Measurements from ENCODE around the gene APOC3.

Gene APOC3

DNA sequence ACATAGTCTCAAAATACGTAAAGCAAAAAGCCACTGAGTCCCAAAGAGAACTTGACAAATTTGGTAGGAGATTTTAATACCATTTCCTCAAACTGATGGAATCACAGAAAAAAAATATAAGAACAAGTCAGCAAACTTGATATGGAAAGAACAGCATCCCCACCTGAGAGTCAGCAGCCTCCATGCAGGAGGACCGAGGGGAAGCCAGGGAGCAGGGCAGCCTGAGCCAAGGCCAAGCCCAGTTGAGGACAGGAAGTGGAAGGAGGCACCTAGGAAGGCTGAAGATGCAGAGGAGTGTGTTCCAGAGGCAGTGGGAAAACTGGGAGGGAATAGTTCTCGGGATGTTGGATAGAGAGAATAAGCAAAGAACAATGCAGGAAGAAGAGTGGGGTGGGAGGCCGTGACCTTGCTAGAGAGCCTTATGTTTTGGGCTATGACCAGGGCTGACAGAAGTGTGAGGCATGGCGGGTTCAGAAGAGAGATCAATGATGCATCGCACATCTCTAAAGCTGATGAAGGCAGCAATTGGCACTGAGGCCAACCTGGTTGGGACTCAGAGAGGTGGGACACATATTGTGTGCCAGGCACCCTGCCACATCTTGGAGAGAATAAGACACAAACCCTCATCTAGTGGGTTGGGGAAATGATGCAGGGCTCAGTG is 22.0 kb upstream of the APOC3 start:
- no peak for DNase-seq

- DNase-seq, result no peak
These were observed 21.2 kb upstream of the APOC3 start for GRCh38 chr11:116808262-116809175.

DNA sequence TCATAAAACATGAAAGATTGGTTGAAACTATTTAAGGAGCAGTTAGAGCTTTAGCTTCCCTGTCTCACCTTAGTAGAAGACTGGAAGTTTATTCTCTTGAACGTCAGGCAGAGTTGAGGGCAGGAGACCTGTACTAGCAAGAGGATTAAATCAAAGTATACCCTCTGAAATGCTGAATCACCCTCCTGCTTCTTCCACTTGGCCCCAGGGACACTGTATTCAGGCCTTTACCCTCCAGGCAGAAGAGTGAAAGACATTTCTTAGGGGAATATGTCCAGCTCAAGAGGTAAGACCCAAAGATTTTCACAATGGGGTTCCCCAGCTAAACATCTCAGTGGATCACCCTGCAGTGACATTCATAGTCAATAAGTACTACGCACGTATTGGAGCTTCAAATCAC is 18.5 kb upstream of the APOC3 start:
- DNase-seq, result no peak

DNA sequence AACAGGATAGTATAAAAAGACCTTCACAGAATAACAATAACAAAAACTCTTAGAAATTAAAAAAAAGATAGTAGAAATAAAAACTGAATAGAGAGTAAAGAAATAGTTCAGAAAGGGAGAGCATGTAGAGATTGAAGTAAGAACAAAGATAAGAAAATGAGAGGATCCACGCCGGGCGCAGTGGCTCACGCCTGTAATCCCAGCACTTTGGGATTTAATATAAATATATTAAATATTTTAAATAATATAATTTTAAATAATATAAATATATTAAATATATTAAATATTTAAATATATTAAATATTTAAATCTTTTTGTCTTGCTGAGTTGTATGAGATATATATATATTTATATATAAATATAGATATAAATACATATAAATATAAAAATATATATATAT is 17.6 kb upstream of the APOC3 start:
- DNase-seq, result no peak

GRCh38 chr11:116813170-116813569 is 16.5 kb upstream of the APOC3 start:
- DNase-seq, result no peak

DNA sequence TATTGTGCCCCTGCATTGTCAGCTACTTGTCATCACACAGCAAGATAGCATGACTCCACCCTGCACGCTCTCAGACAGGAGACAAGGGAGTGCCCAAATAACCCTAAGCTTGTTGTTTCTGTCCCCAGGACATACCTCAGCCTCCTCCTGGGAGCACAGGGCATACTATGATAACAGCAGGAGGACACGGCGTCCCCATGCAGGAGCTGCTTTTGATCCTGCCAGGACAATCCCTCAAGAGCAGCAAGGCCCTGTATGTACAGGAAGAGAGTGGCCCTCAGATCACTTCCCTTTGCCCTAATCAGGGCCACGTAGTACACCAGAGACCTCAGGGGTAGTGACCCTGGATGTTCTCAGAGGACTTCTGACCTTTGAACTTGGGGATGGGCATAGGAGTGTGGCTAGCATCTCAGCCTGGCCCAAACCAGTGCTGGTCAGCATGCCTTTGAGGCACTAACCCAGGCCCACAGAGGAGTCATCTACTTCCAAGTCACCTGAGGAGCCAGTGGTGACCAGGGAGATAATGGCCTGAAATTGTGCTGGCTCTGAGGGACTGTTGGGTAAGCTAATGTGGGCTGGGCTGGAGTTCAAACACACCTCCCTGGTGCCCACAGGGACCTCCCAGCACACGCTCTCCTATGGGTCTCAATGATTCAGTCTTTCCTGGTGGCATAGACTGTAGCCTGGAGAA is 15.8 kb upstream of the APOC3 start:
- DNase-seq, result no peak

- no peak for DNase-seq
These were observed 15.2 kb upstream of the APOC3 start for GRCh38 chr11:116814502-116814901.

GRCh38 chr11:116819049-116819448 is 10.7 kb upstream of the APOC3 start:
- no peak for DNase-seq

DNA sequence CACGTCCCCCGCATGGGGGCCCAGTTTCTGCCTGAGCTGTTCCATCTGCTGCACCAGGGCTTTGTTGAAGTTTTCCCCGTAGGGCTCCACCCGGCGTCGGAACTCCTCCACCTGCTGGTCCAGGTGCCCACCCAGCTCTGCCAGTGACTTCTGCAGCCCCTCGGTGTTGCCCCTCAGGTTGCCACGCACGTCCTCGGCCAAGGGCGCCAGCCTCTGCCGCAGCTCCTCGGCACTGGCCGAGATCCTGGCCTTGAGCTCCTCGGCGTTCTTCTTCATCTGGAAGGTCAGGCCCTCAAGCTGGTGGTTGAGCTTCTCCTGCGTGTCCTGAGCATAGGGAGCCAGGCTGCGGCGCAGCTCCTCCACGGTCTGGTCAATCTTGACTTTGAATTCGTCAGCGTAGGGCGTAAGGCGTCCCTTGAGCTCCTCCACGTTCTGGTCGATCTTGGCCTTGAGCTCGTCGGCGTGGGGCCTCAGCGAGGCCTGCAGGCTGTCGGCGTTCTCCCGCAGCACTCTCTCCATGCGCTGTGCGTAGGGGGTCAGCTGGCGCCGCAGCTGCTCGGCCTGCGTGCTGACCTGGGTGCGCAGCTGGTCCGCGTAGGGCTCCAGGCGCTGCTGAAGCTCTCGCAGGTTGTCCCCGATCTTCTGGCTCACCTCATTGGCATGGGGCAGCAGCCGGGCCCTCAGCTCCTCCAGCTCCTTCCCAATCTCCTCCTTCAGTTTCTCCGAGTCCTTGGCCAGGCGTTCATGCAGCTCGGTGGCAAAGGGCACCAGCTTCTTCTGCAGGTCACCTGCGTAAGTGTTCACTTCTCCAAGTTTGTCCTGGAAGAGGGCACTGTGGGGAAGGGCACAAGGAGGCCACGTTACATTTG is 8.4 kb upstream of the APOC3 start:
- DNase-seq, result no peak

GRCh38 chr11:116822575-116822974 is 7.1 kb upstream of the APOC3 start:
- DNase-seq, result no peak

DNA sequence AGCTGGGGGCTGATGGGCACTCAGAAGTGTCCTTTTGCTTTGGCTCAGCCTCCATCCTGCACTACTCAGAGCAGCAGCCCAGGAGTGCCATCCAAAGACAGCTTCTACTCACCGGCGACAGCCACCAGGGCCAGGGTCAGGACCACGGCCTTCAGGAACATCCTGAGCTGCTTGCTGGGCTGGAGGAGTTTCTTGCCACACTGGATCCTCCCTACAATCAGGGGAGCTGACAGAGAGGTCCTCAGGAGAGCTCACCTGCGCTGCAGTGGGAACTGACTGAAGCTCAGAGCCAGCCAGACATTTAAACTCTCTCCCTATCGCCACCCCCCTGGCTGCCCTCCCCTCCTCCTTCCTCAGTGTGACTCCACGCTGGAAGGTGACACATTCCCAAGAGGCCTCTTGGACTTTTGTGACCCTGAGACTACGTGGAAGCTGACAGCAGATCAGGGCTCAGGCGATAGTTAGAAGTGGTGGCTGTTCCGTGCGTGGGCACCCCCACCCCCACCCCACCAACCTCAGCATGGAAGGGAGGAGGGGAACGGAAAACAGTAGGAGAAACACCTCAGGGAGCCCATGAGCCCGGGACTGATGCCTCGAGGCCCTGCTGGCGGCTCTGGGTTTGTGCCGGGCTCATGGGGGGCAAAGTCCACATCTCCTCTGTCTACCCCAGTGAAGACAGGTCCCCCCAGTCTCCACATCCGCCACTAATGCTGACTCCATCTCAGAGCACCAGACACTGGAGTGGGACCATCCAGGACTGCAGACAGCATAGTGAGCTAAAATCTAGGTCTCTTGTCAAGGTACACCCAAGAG is 6.5 kb upstream of the APOC3 start, which contains the start of gene APOA4:
Gene APOA4 (minus strand): TSS at position 274 of the 813 bp plus-strand sequence. CDS start 113 bp downstream, at position 161.
- DNase-seq, result no peak

DNA sequence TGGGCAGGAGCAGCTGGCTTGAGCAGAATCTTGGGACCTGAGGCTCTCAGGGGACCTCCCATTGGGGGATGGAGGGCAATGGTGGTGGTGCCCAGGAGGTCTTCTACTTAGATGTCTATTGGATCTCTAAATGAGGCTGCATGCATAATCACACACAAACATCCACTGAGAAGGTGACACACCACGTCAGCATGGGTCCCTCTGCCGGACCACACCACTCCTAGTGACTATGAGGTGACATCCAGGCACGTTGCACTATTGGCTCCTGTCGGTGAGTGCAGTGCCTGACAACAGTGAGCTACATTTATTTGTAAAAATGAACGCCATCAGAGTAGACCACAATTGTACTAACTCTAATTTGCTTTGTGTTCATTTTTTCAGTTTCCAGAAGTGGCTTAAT is 4.3 kb upstream of the APOC3 start:
- DNase-seq, result no peak

DNA sequence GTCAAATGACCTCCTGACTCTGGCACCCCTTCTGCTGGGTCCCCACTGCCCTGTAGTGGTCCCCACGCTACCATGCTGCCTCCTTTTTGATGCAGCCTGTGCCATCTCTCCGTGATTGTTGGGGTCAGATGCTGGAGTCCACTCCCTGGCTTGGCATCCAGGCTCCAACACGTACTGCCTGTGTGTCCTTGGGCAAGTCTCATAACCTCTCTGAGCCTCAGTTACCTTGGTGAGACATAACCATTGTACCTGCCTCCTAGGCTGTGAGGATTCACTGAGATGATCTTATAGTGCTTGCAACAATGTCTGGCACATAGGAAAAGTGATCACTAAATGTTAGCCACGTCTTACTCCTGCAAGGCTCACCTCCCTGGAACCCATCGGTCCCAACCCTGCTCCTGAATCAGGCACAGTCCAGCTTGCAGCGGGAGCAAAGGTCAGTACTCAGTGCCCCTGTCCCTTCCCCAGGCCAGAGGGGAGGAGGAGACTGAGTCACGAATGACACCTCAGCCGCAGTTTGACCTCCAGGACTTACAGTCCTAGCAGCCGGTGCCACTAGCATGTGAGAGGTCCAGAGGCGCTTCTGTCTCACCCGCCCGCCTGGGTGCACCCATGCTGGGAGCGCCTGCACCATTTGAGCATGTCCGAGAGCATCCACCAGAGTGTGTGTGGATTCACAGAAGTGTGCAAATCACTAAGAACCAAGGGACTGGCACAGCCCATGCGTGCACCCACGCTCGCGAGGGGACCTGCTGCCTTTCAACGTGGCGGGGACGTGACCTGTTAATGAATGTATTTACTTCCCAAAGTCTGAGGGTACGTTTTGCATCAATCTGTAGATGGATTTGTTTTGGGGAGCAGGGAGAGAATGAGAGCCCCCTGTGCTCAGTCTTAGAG is 3.6 kb upstream of the APOC3 start:
- no peak for DNase-seq

- DNase-seq, result no peak
These were observed 2.8 kb upstream of the APOC3 start for GRCh38 chr11:116826751-116827431.

- DNase-seq, result no peak
These were observed 2.2 kb upstream of the APOC3 start for GRCh38 chr11:116827461-116827860.

DNA sequence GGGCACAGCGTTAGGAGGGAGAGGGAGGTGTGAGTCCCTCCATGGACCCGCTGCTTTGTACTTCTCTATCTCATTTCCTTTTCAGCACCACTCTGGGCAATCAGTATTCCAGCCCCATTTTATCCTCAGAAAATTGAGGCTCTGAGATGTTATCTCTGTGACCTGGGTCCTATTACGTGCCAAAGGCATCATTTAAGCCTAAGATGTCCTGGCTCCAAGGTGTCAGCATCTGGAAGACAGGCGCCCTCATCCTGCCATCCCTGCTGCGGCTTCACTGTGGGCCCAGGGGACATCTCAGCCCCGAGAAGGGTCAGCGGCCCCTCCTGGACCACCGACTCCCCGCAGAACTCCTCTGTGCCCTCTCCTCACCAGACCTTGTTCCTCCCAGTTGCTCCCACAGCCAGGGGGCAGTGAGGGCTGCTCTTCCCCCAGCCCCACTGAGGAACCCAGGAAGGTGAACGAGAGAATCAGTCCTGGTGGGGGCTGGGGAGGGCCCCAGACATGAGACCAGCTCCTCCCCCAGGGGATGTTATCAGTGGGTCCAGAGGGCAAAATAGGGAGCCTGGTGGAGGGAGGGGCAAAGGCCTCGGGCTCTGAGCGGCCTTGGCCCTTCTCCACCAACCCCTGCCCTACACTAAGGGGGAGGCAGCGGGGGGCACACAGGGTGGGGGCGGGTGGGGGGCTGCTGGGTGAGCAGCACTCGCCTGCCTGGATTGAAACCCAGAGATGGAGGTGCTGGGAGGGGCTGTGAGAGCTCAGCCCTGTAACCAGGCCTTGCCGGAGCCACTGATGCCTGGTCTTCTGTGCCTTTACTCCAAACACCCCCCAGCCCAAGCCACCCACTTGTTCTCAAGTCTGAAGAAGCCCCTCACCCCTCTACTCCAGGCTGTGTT is 829 bp upstream of the APOC3 start:
- no peak for DNase-seq

- no peak for DNase-seq
These were observed 641 bp downstream of the APOC3 start for GRCh38 chr11:116830184-116830912.

GRCh38 chr11:116831790-116832349 is 2.2 kb downstream of the APOC3 start:
- DNase-seq, result no peak
